Vagina (tissue), 2 donors: ENCODE measurements around the gene MAST4.

Experiments used
- POLR2AphosphoS5 ChIP-seq, 2 donors: sonication (generic); formaldehyde crosslinking; IDR thresholded peaks; one replicate each; pipeline ENCODE4 v1.9.0; 2017; ENCODE audit warnings: antibody characterized with exemption in 2 of 2, mild to moderate bottlenecking in 2 of 2, low read depth in 1 of 2; ENCODE audit not compliant: insufficient read depth in 1 of 2
- TF ChIP-seq, protein P1 (sequence below), 3 experiments: fragments of 450-650 bp in 2 of 3; fragments of 200-600 bp in 1 of 3; sonication (generic) in 1 of 3; IDR thresholded peaks; one replicate each; pipeline ENCODE4 v1.5.1; 2017 to 2019; ENCODE audit warnings: antibody characterized with exemption in 3 of 3, mild to moderate bottlenecking in 2 of 3, moderate library complexity in 2 of 3

DNA sequence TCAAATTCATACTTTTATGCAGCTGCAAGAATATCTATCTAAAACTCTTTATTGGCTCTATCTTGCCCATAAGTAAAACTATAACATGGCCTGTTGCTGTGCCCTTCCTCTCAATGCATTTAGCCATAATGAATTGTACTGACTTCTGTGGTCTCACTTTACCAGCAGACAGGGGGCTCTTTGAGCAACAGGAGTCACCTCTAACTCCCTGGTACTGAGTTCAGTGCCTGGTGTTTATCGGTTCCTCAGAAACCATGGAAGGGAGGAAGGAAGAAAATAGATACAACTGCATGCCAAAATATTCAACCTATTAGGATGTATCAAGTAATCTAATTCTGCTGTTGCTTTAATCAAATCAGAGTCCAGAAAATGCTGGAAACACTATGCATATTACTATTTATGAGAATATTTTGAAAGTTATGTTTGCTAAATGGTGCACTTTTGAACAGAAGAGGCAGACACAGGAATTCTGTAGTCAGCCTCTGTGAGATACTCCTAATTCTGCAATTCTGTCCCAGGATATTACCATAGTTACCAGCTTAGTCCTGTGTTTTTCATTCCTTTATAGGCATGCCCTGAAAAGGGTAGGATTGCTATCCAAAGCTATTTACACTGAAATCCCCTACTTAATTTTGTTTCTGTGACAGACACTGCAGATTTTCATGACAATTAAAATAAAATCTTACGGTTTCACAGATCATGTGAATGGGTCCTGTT lies 510.6 kb downstream of the MAST4 start:
- TF ChIP-seq, protein P1, sequence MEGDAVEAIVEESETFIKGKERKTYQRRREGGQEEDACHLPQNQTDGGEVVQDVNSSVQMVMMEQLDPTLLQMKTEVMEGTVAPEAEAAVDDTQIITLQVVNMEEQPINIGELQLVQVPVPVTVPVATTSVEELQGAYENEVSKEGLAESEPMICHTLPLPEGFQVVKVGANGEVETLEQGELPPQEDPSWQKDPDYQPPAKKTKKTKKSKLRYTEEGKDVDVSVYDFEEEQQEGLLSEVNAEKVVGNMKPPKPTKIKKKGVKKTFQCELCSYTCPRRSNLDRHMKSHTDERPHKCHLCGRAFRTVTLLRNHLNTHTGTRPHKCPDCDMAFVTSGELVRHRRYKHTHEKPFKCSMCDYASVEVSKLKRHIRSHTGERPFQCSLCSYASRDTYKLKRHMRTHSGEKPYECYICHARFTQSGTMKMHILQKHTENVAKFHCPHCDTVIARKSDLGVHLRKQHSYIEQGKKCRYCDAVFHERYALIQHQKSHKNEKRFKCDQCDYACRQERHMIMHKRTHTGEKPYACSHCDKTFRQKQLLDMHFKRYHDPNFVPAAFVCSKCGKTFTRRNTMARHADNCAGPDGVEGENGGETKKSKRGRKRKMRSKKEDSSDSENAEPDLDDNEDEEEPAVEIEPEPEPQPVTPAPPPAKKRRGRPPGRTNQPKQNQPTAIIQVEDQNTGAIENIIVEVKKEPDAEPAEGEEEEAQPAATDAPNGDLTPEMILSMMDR (IDR thresholded peaks at IDR 0.05): no peak
- TF ChIP-seq POLR2AphosphoS5 (IDR thresholded peaks at IDR 0.05; ENCODE audit: insufficient read depth in 1 of 2, low read depth in 1 of 2): no peak
